ENCODE measurements around the gene THSD4.
"Not testable (repeated sequence)": the region's sequence is repeated elsewhere in the genome, so short reads cannot be mapped to it uniquely, and the experiment has no call there.

Gene THSD4

GRCh38 chr15:71392861-71393283, 277.6 kb downstream of the THSD4 start:
- no peak for DNase-seq

GRCh38 chr15:71393383-71393782, 278.1 kb downstream of the THSD4 start:
- no peak for DNase-seq

GRCh38 chr15:71396536-71397125, 281.4 kb downstream of the THSD4 start:
- no peak for DNase-seq

- no peak for DNase-seq
Measured at GRCh38 chr15:71397377-71397776, 282.1 kb downstream of the THSD4 start.

GRCh38 chr15:71400294-71400693, 285.0 kb downstream of the THSD4 start:
- no peak for DNase-seq

GRCh38 chr15:71401728-71402127, 286.5 kb downstream of the THSD4 start:
- DNase-seq: not testable (repeated sequence)

GRCh38 chr15:71409541-71409940, 294.3 kb downstream of the THSD4 start:
- no peak for DNase-seq

- no peak for DNase-seq
Measured at GRCh38 chr15:71410347-71410746, 295.1 kb downstream of the THSD4 start.

- DNase-seq: no peak
Measured at GRCh38 chr15:71411538-71412482, 296.5 kb downstream of the THSD4 start.

GRCh38 chr15:71413419-71413818, 298.1 kb downstream of the THSD4 start:
- DNase-seq: no peak

- DNase-seq: no peak
Measured at GRCh38 chr15:71414853-71415252, 299.6 kb downstream of the THSD4 start.

GRCh38 chr15:71422530-71423259, 307.4 kb downstream of the THSD4 start:
- DNase-seq: no peak

- no peak for DNase-seq
Measured at GRCh38 chr15:71424765-71425164, 309.5 kb downstream of the THSD4 start.

GRCh38 chr15:71425388-71425787, 310.1 kb downstream of the THSD4 start:
- no peak for DNase-seq

- no peak for DNase-seq
Measured at GRCh38 chr15:71426792-71427191, 311.5 kb downstream of the THSD4 start.

- no peak for DNase-seq
Measured at GRCh38 chr15:71430782-71431181, 315.5 kb downstream of the THSD4 start.

- no peak for DNase-seq
Measured at GRCh38 chr15:71431343-71432336, 316.4 kb downstream of the THSD4 start.

GRCh38 chr15:71433402-71433801, 318.1 kb downstream of the THSD4 start:
- no peak for DNase-seq

GRCh38 chr15:71434774-71435173, 319.5 kb downstream of the THSD4 start:
- no peak for DNase-seq

- no peak for DNase-seq
Measured at GRCh38 chr15:71435552-71435951, 320.3 kb downstream of the THSD4 start.

- no peak for DNase-seq
Measured at GRCh38 chr15:71436854-71437253, 321.6 kb downstream of the THSD4 start.

GRCh38 chr15:71437404-71437803, 322.1 kb downstream of the THSD4 start:
- no peak for DNase-seq
